Left ventricle myocardium inferior (tissue), 1 donor: Measurements from ENCODE around the gene VSTM2B. TPM values are rescaled to one million over a fixed set of nuclear protein-coding genes. Genes with fewer than 3 reads are reported as not detected.
"Not testable (repeated sequence)": the region's sequence is repeated elsewhere in the genome, so short reads cannot be mapped to it uniquely, and the experiment has no call there.

Experiments
- DNase-seq: peaks from one replicate; pipeline ENCODE4 v3.0.0-alpha.2; 2020
- H3K27ac ChIP-seq: fragments of 200-600 bp; replicated peaks from 2 replicates; pipeline ENCODE4 v1.8.0; 2021
- H3K27me3 ChIP-seq: fragments of 200-600 bp; 2 replicates; pipeline ENCODE4 v1.8.0; 2021; ENCODE audit warnings: low read depth
- H3K36me3 ChIP-seq: fragments of 200-600 bp; 2 replicates; pipeline ENCODE4 v1.8.0; 2021
- H3K4me1 ChIP-seq: fragments of 200-600 bp; 2 replicates; pipeline ENCODE4 v1.8.0; 2021
- H3K4me3 ChIP-seq: fragments of 200-600 bp; 2 replicates; pipeline ENCODE4 v1.8.0; 2021; ENCODE audit warnings: mild to moderate bottlenecking, moderate library complexity
- H3K9me3 ChIP-seq: fragments of 200-600 bp; replicated peaks from 2 replicates; pipeline ENCODE4 v1.8.0; 2021
- intact Hi-C: fragments of 100-400 bp; cut with micrococcal nuclease; formaldehyde crosslinking; loops from one replicate; pipeline ENCODE4 v1.11.0; 2022
- total RNA-seq: library from RNA; stranded (reverse); fragmentation: NEBNext Ultra II Directional; extraction: Animal tissue kit (Norgen Biotek cat#: 25700); gene quantifications from one replicate; pipeline ENCODE4 v1.2.1, GENCODE V29; 2021
- TF ChIP-seq, protein P1 (sequence below): fragments of 200-600 bp; IDR thresholded peaks from 2 replicates; pipeline ENCODE4 v1.8.0; 2021; ENCODE audit warnings: antibody characterized with exemption, mild to moderate bottlenecking, borderline replicate concordance
- donor health status: DM: no; HTN: yes; CAD: no; lungs with severe emphysema.

The VSTM2B gene
- total RNA-seq, 1 donor from 2014 or later: not detected

DNA sequence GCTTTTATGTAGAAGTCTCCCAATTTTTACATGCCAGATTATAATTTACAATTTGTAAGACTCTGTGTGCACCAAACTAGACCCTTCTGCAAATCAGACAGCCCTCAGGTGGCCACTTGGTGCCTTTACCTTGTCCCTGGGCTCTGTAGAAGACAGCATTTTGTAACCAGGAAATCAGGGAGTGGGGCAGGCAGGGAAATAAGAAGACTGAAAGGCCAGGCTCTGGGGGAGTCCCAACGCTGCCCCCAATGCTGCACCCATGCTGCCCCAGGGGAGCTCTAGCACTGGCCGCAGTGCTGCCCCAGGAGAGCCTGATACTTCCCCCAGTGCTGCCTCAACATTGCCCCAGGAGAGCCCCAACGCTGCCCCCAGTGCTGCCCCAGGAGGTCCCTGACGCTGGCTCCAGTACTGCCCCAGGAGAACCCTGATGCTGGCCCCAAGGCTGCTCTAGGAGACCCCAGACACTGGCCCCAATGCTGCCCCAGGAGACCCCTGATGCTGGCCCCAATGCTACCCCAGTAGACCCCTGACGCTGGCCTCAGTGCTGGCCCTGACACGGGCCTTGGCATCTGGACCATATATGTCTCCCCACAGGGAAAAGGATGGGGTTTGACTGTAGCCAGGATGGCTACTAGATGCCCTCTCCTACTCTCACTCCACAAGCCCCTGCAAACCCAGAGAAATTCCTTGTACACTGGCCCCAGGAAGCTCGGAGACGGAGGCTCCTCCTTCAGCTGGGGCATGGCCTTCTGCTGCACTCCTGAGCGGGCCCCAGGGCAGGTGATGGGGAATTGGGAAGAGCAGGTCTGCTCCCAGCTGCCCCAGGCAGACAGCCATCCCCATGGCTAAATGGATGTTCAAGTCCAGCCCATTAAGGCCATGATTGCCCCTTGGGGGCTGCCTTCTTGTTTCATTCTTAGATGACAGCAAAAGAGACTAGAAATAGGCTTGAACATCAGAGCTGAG lies 23.6 kb downstream of the VSTM2B start:
- intact Hi-C loops: no loop called here
- Histone ChIP-seq H3K4me1 (no peaks in the 10 kb centered on the region), H3K27ac (no peak overlapping the region), H3K36me3 (no peaks in the 10 kb centered on the region), H3K9me3 (peaks cover 16% of the 10 kb centered on the region), H3K4me3 (no peak overlapping the region), H3K27me3 (peaks cover 57% of the 10 kb centered on the region)
- DNase-seq: no peak
- TF ChIP-seq, protein P1, sequence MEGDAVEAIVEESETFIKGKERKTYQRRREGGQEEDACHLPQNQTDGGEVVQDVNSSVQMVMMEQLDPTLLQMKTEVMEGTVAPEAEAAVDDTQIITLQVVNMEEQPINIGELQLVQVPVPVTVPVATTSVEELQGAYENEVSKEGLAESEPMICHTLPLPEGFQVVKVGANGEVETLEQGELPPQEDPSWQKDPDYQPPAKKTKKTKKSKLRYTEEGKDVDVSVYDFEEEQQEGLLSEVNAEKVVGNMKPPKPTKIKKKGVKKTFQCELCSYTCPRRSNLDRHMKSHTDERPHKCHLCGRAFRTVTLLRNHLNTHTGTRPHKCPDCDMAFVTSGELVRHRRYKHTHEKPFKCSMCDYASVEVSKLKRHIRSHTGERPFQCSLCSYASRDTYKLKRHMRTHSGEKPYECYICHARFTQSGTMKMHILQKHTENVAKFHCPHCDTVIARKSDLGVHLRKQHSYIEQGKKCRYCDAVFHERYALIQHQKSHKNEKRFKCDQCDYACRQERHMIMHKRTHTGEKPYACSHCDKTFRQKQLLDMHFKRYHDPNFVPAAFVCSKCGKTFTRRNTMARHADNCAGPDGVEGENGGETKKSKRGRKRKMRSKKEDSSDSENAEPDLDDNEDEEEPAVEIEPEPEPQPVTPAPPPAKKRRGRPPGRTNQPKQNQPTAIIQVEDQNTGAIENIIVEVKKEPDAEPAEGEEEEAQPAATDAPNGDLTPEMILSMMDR: no peak

DNA sequence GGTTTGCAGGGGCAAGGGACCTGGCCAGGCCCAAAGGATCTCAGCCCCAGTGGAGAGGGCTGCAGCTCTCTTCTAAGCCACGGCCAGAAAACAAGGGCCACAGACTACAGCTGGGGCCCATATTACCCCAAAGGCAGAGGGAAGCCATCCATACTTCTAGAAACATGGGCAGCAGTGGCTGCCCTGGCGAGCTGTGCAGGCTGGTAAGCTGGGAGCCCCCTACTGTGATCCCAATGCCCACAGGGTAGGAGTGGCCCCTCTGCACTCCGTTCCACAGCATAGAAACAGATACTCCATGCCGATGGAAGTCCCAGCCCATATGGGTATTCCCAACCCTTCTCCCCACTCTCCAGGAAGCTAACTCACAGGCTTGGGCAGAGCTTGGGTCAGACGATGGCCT lies 25.1 kb downstream of the VSTM2B start:
- intact Hi-C loops: no loop called here
- H3K27ac ChIP-seq: no peak overlapping the region
- peaks cover 46% of the 10 kb centered on the region for H3K27me3 ChIP-seq
- no peaks in the 10 kb centered on the region for H3K4me1 ChIP-seq
- no peak for DNase-seq
- H3K4me3 ChIP-seq: no peak overlapping the region
- TF ChIP-seq, protein P1: no peak
- H3K36me3 ChIP-seq: no peaks in the 10 kb centered on the region
- H3K9me3 ChIP-seq: peaks cover 27% of the 10 kb centered on the region

DNA sequence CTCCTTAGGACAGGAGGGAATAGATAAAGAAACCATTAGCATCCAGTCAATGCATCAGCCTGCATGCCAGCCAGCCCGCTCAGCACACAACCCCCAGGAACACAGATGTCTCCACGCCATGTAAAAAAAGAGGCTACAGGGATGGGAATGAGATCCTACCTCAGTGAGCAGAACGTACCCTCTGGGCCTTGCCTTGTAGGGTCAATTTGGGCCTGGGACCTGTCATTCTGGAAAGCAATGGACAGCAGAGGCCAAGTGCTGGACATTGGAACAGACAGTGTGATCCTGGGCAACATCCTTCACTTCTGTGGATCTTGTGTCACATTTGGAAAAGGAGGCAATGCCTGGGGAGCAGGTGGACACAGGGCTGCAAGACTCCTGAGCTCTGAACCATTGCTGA lies 26.0 kb downstream of the VSTM2B start:
- TF ChIP-seq, protein P1: no peak
- intact Hi-C loops: no loop called here
- H3K27me3 ChIP-seq: peaks cover 39% of the 10 kb centered on the region
- H3K4me3 ChIP-seq: no peak overlapping the region
- no peak for DNase-seq
- H3K9me3 ChIP-seq: peaks cover 30% of the 10 kb centered on the region
- no peak overlapping the region for H3K27ac ChIP-seq
- no peaks in the 10 kb centered on the region for H3K36me3 ChIP-seq
- H3K4me1 ChIP-seq: no peaks in the 10 kb centered on the region

DNA sequence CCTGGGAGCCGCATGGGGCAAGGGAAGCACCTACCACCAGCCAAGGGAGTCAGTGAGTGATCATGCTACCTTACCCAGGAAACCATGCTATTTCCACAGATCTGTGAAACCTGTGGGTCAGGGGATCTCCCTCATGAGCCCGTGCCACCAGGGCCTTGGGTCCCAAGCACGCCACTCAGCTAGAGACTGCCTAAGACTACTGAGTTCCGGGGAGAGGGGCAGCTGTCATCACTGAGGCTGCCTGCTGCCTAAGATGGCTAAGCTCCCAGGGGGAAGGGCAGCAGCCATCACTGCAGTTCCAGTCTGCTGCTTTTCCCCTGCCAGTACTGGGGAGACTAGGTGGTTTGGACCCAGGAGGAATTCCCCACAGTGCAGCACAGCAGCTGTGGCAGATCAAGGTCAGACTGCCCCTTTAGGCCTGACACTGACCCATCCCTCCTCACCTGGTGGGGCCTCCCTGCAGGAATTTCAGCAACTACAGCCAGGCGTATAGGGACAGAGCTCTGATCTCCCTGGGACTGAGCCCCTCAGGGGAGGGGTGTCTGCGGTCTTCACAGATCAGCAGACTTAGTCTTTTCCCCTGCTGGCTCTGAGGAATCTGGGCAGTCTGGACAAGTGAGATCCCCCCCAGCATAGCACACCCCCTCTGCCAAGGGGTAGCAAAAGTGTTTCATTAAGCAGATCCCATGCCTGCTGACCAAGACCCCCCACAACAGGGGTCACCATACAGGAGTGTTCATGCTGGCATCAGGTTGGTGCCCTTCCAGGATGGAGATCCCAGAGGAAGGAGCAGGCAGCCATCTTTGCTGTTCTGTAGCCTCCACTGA lies 26.9 kb downstream of the VSTM2B start:
- H3K36me3 ChIP-seq: no peaks in the 10 kb centered on the region
- peaks cover 39% of the 10 kb centered on the region for H3K9me3 ChIP-seq
- H3K4me3 ChIP-seq: no peak overlapping the region
- H3K27me3 ChIP-seq: peaks cover 35% of the 10 kb centered on the region
- intact Hi-C loops: no loop called here
- TF ChIP-seq, protein P1: no peak
- no peak for DNase-seq
- H3K27ac ChIP-seq: no peak overlapping the region
- H3K4me1 ChIP-seq: no peaks in the 10 kb centered on the region

DNA sequence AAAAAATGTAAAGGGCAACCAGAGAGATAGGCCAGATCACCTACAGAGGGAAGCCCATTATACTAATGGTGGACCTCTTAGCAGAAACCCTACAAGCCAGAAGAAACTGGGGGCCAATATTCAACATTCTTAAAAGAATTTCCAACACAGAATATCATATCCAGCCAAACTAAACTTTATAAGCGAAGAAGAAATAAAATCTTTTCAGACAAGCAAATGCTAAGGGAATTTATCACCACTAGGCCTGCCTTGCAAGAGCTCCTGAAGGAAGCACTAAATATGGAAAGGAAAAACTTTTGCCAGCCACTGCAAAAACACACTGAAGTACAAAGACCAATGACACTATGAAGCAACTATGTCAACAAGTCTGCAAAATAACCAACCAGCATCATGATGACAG lies 28.4 kb downstream of the VSTM2B start:
- Histone ChIP-seq H3K27ac (no peak overlapping the region), H3K4me1 (no peaks in the 10 kb centered on the region), H3K9me3 (peaks cover 53% of the 10 kb centered on the region), H3K36me3 (no peaks in the 10 kb centered on the region), H3K27me3 (peaks cover 35% of the 10 kb centered on the region), H3K4me3 (no peak overlapping the region)
- TF ChIP-seq, protein P1: no peak
- no peak for DNase-seq
- intact Hi-C loops: no loop called here

DNA sequence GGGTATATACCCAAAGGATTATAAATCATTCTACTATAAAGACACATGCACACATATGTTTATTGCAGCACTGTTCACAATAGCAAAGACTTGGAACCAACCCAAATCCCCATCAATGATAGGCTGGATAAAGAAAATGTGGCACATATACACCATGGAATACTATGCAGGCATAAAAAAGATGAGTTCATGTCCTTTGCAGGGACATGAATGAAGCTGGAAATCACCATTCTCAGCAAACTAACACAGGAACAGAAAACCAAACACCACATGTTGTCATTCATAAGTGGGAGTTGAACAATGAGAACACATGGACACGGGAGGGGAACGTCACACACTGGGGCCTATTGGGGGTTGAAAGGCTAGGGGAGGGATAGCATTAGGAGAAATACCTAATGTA lies 33.3 kb downstream of the VSTM2B start:
- intact Hi-C loops, H3K4me3 ChIP-seq, H3K36me3 ChIP-seq, H3K27ac ChIP-seq, DNase-seq, H3K4me1 ChIP-seq: not testable (repeated sequence)
- H3K9me3 ChIP-seq: peaks cover 61% of the 10 kb centered on the region
- H3K27me3 ChIP-seq: peaks cover 37% of the 10 kb centered on the region
